ENCODE data around the gene NR6A1. TPM values are rescaled to one million over a fixed set of nuclear protein-coding genes. Genes with fewer than 3 reads are reported as not detected.

The NR6A1 gene
- total RNA-seq, 1 experiment from 2014 or later: 99.3 TPM

DNA sequence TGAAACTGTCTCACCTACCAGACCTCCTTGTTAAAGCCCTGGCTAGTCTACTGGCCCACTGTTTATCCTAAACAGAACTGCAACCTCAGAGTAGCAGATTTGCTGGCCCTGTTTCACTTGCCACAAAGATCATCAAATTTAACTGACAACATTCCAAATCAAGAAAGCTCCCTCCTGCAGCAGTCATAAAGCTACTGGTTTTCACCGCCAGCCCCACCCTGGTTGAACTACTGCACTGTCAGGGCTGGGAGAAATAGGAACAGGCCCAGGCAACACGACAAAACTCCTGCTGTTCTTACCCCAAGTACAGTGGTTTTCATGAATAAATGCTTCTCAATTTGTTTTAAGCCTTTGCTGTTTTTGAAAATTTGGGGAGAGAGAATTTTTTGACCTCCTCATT, 63.0 kb downstream of the NR6A1 start:
- H3K27ac Mint-ChIP-seq: peak overlapping the region in 1 of 3 experiments; percentile 32; a peak in 3 of 7 replicates
- no peaks in the 10 kb centered on the region for H3K27me3 Mint-ChIP-seq (ENCODE audit: low read depth)
- Histone ChIP-seq H3K56ac (ENCODE audit: insufficient read length, low read depth, low read length) (no peak overlapping the region), H2BK12ac (ENCODE audit: insufficient read length, low read depth, low read length) (no peak overlapping the region), H3K4me1 (ENCODE audit: insufficient read depth, low read length) (peaks cover 3% of the 10 kb centered on the region), H2BK5ac (ENCODE audit: insufficient read length, low read length) (no peak overlapping the region), H2AFZ (ENCODE audit: low read length) (no peak overlapping the region), H4K91ac (ENCODE audit: insufficient read length, low read depth, low read length) (no peak overlapping the region), H3K27ac (ENCODE audit: insufficient read length, low read depth, low read length) (no peak overlapping the region), H3K14ac (ENCODE audit: insufficient read depth, low read length) (no peak overlapping the region), H3K79me2 (ENCODE audit: insufficient read depth, low read length) (peaks cover 6% of the 10 kb centered on the region; the same call in 1 of the 2 replicates), H4K20me1 (ENCODE audit: control insufficient read depth, insufficient read depth, insufficient read length) (no peaks in the 10 kb centered on the region), H3K18ac (ENCODE audit: insufficient read length, low read depth, low read length) (no peak overlapping the region), H3K79me1 (ENCODE audit: insufficient read depth, low read depth, low read length, poor library complexity, severe bottlenecking) (peaks cover 4% of the 10 kb centered on the region), H3K23me2 (ENCODE audit: insufficient read length, low read depth, low read length, poor library complexity, severe bottlenecking) (no peaks in the 10 kb centered on the region), H3K4ac (ENCODE audit: low read depth, low read length) (no peak overlapping the region), H2BK15ac (ENCODE audit: low read depth, low read length) (no peak overlapping the region), H4K8ac (replicated peaks; ENCODE audit: insufficient read length, low read depth, low read length) (no peak overlapping the region), H2BK120ac (ENCODE audit: low read depth, low read length, poor library complexity, severe bottlenecking) (no peak overlapping the region), H4K5ac (ENCODE audit: insufficient read length, low read depth, low read length) (no peak overlapping the region), H2AK5ac (ENCODE audit: insufficient read length, low read length) (no peak overlapping the region), H3T11ph (ENCODE audit: low read length) (no peak overlapping the region), H3K9ac (ENCODE audit: extremely low read depth, insufficient read length, low read length) (no peak overlapping the region), H2BK20ac (ENCODE audit: low read depth, low read length, poor library complexity, severe bottlenecking) (no peak overlapping the region), H3K27me3 (ENCODE audit: insufficient read depth, low read length) (no peaks in the 10 kb centered on the region), H3K9me3 (ENCODE audit: control insufficient read depth, low read depth, low read length) (no peaks in the 10 kb centered on the region), H3K23ac (ENCODE audit: insufficient read length, low read depth, low read length) (no peak overlapping the region), H3K4me2 (ENCODE audit: insufficient read depth, insufficient read length, low read length) (no peak overlapping the region)
- peaks cover 20 to 26% of the 10 kb centered on the region in 2 experiments for H3K4me1 Mint-ChIP-seq
- H3K36me3 Mint-ChIP-seq (ENCODE audit: insufficient read depth in 1 of 3, low read depth in 3 of 3): peaks cover 8 to 19% (median 11%) of the 10 kb centered on the region in 3 experiments
- no CpG with 5 or more reads among the region's 2 CpGs for WGBS (ENCODE audit: extremely low coverage, insufficient read length, low lambda C conversion rate)
- no peak overlapping the region for H3K4me3 Mint-ChIP-seq
- TF ChIP-seq, protein P1, sequence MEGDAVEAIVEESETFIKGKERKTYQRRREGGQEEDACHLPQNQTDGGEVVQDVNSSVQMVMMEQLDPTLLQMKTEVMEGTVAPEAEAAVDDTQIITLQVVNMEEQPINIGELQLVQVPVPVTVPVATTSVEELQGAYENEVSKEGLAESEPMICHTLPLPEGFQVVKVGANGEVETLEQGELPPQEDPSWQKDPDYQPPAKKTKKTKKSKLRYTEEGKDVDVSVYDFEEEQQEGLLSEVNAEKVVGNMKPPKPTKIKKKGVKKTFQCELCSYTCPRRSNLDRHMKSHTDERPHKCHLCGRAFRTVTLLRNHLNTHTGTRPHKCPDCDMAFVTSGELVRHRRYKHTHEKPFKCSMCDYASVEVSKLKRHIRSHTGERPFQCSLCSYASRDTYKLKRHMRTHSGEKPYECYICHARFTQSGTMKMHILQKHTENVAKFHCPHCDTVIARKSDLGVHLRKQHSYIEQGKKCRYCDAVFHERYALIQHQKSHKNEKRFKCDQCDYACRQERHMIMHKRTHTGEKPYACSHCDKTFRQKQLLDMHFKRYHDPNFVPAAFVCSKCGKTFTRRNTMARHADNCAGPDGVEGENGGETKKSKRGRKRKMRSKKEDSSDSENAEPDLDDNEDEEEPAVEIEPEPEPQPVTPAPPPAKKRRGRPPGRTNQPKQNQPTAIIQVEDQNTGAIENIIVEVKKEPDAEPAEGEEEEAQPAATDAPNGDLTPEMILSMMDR (conservative IDR thresholded peaks at IDR 0.05): no peak
- DNase-seq: no peak
- peaks cover 0 to 4% of the 10 kb centered on the region in 2 experiments; a peak in 3 of 5 replicates for H3K9me3 Mint-ChIP-seq

Data from H9 (cell line).